Urothelium cell line (cell line): ENCODE measurements around the gene IL1RL1.

Source experiments
- DNase-seq: peaks from one replicate; pipeline ENCODE4 v3.0.0; 2011; ENCODE audit warnings: low spot score, mixed read lengths
- FAIRE-seq: peaks from 2 replicates; lab custom pipeline; 2011; peaks lifted over from hg19 to GRCh38; lab: Jason Lieb, UNC

IL1RL1 gene

DNA sequence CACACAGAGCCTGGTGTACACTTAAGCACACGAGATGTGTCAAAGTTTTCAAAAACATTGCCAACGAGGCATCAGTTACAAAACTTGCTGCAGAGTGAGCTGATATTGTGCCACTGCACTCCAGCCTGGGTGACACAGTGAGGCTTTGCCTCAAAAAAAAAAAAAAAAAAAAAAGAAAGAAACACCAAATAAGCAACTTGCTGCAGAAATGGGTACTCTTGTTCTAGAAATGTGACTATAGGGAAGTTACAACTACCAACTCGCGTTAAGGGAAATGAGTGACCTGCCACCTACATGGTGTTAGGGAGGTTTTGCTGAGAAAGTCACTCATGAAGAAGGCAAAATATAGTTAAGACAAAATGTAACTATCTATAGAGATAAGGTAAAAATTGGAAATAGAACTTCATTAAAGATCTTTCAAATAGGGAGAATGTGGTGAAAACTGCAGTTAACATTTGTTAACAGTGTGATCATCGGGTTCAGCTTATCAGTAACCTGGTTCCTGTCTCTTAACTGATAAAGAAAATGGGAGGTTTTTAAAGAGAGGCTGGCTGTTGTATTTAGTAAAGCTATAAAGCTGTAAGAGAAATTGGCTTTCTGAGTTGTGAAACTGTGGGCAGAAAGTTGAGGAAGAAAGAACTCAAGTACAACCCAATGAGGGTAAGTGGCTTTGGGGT, at the start of gene IL1RL1:
Gene IL1RL1, plus strand, starts transcription at position 600 of the 677 bp plus-strand sequence. CDS start 26,702 bp downstream, outside the sequence.
- DNase-seq (no peak), FAIRE-seq (no peak)

DNA sequence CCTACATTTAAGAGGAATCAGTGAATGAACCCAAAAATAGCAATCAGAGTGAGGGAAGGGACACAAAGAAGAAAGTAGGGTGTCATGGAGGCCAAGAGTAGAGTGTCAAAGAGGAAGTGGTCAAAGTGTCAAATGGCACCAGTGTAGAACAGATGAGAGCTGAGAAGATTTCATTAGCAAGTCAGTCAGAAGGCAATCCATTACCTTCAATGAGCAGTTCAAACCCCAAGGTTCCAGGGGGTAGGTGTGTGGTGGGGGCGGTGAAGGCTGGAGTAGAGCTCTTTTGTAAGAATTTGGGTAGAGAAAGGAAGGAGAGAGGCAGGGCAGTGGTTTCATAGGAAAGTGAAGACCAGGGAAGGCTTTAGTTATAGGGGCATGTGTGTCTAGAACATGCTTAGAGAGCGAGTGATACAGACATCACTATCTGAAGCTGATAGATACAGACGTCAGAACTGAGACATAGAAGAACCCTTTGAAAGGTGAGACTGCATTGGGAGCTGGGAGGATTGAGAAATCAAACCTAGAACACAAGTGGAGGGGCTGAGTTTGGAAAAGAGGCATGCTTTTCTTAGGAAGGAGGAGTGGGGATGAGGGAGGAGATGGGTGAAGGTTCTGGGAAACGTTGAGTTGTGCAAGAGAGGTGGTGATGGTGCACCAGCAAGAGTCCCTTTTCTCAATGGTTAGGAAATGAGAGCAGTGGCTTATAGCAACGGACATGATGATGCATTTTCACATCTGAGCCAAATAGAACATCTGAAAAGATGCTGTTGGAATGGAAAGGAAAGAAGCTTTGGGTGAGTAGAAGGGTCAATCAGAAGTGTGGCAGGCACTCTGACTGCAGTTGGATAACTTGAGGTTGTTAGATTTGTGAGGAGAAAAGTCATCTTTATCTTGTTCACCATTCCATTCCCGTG, 48.9 kb upstream of the IL1RL1 start:
- FAIRE-seq: no peak
- no peak for DNase-seq

GRCh38 chr2:102264952-102265351, 46.4 kb upstream of the IL1RL1 start:
- no peak for DNase-seq
- FAIRE-seq: no peak

DNA sequence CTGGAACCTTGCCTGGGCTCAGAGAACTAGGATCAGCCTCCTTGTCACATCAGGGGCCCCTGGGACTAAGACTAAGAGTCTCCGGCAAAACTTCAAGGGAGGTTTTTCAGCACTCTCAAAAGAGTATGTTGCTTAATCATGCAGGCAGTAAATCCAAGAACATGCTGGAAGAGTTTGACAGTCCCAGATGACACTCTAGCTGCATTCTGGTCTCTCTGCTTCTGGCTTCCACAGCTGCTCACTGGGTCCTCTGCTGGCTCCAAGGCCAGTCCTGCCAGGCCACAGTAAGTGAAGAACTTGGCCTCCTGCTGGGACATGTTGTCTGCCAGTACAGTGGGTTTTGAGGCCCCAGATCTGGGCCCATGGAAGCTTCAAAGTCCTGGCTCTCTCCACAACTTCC, 45.2 kb upstream of the IL1RL1 start:
- DNase-seq (no peak), FAIRE-seq (no peak)

DNA sequence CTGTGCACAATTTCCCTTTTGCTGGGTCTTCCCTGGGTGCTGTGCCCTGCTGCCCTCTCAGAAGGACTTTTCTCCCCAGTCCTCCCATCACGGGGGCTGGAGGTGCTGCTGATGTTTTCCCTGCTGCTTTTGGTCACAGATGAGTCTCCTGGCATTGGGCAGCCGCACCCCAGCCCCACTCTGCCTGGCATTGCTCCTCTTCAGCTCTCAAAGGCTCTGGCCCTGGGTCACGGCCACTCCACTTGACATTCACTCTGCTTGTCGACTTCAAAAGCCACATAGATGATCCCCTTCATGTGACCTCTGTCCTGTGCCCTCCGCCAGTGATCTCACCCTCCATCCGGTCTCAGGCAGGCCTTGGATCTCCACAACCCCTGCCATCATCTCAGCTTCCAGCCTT, 43.6 kb upstream of the IL1RL1 start:
- DNase-seq (no peak), FAIRE-seq (no peak)

- FAIRE-seq (no peak), DNase-seq (no peak)
Observed at GRCh38 chr2:102268510-102269199, 42.7 kb upstream of the IL1RL1 start.

GRCh38 chr2:102269200-102269524, 42.2 kb upstream of the IL1RL1 start:
- no peak for DNase-seq
- FAIRE-seq: no peak

- no peak for DNase-seq
- no peak for FAIRE-seq
Observed at GRCh38 chr2:102271844-102272243, 39.5 kb upstream of the IL1RL1 start.

- FAIRE-seq: no peak
- no peak for DNase-seq
Observed at GRCh38 chr2:102273619-102274211, 37.6 kb upstream of the IL1RL1 start.

GRCh38 chr2:102276549-102277201, 34.7 kb upstream of the IL1RL1 start:
- FAIRE-seq (no peak), DNase-seq (no peak)

DNA sequence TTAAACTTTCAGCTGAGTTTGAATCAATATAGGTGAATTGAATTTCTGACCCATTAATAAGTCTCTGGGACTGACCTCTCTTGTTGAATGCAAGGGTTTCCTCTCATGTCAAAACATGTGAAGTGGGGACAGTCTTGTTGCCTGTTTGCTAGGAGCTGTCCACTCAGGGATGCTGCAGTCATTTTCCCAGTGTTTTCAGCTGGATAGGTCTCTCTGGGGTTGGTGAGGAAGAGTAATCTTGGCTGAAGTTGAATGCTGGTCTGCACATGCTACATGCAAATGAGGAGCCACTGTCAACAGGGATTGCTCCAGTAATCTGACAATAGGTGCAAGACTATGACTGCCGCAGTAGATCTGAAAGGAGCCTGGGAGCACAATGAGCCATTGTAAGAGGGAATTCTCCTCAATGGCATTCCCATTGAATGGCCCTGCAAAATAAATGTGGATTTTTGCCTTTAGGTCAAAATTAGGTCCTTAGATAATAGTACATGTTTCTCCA, 34.1 kb upstream of the IL1RL1 start:
- DNase-seq (no peak), FAIRE-seq (no peak)

- FAIRE-seq: no peak
Observed at GRCh38 chr2:102278720-102279390, 32.5 kb upstream of the IL1RL1 start.

GRCh38 chr2:102279391-102279735, 32.0 kb upstream of the IL1RL1 start:
- DNase-seq (no peak), FAIRE-seq (no peak)

More at GRCh38 chr2:102278720-102279390, 32.5 kb upstream of the IL1RL1 start:
- DNase-seq: no peak

DNA sequence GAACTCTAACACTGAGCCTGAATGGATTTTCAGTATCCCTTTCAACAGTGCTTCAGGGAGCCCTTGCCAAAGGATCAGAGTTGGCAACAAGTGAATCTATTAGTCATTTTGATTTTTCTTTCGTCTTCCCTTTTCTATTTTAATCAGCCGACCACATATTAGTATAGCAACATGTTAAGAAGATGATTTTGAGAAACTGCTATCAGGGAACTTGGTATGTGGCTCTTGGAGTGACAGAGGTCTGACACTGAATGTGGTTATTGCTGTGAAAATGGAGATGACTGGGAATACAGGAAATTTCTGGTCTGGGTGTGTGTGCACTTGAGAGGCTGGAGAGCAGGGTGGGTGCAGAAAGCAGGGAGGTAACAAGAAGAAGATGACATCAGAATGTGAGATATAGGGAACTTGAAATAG, 28.7 kb upstream of the IL1RL1 start:
- FAIRE-seq: no peak
- DNase-seq: no peak

GRCh38 chr2:102283996-102284395, 27.4 kb upstream of the IL1RL1 start:
- DNase-seq: no peak

GRCh38 chr2:102284611-102285010, 26.8 kb upstream of the IL1RL1 start:
- DNase-seq: no peak
- no peak for FAIRE-seq

More at GRCh38 chr2:102283996-102284395, 27.4 kb upstream of the IL1RL1 start:
- no peak for FAIRE-seq

DNA sequence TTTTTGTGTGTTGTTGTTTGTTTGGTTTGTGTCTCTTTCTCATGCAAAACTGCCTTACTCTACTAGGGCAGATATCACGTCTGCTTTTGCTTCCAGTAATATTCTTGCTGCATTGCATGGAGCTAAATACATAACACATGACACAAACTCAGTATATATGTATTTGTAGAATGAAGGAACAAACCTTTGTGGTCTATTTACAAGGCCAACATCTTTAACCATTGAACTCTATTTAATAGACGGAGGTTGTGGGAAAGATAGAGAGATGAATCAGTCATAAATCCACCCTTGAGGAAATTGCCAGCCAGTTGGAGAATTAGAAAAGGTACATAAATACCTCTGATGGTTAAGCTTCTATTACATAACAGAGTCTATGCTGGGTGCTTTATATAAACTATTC, 26.0 kb upstream of the IL1RL1 start:
- no peak for DNase-seq
- no peak for FAIRE-seq

DNA sequence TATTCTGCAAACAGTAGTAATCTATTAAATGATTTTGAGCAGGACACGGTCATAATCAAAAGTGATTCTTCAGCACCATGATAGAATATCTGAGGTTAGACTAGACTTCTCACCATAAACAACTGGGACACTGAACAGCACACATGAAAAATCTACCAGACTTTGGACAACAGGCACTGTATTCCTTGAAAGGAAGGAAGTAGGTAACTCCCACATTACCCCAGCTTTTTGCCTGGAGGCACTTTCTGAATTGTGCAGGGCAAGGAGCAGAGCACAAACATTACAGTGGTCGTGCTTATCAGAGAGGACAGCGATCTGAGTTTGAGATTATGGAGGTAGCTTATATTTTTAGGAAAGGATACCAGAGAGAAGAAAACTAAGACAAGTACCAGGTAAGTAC, 25.3 kb upstream of the IL1RL1 start:
- no peak for FAIRE-seq

GRCh38 chr2:102289129-102289528, 22.2 kb upstream of the IL1RL1 start:
- no peak for FAIRE-seq
- DNase-seq: no peak

More for the DNA sequence above, 25.3 kb upstream of the IL1RL1 start:
- no peak for DNase-seq

DNA sequence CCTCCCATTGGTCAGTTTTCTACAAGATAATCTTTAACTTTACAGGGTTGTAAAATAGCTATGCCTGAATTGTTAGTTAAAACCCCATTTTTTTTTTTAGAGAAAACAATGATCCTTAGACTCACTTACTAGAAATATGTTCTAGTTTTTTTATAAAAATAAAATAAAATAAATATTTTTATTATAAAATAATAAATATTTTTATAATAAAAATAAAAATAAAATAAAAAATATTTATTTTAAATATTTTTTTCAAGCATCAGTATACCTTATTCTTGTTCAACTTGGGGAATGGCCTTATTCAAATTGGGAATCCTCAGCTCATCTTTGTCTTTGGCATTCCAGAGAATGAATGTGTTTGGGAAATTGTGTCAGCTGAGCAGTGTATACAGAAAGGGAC, 20.8 kb upstream of the IL1RL1 start:
- FAIRE-seq: no peak
- DNase-seq: no peak
